Left ventricle myocardium inferior (tissue), 1 donor: ENCODE results near the gene KCTD13. TPM values are rescaled to one million over a fixed set of nuclear protein-coding genes. Genes with fewer than 3 reads are reported as not detected.
"Not testable (repeated sequence)": the region's sequence is repeated elsewhere in the genome, so short reads cannot be mapped to it uniquely, and the experiment has no call there.

Source experiments
- DNase-seq: peaks from one replicate; pipeline ENCODE4 v3.0.0-alpha.2; 2020
- H3K27ac ChIP-seq: fragments of 200-600 bp; replicated peaks from 2 replicates; pipeline ENCODE4 v1.8.0; 2021
- H3K27me3 ChIP-seq: fragments of 200-600 bp; 2 replicates; pipeline ENCODE4 v1.8.0; 2021; ENCODE audit warnings: low read depth
- H3K36me3 ChIP-seq: fragments of 200-600 bp; 2 replicates; pipeline ENCODE4 v1.8.0; 2021
- H3K4me1 ChIP-seq: fragments of 200-600 bp; 2 replicates; pipeline ENCODE4 v1.8.0; 2021
- H3K4me3 ChIP-seq: fragments of 200-600 bp; 2 replicates; pipeline ENCODE4 v1.8.0; 2021; ENCODE audit warnings: mild to moderate bottlenecking, moderate library complexity
- H3K9me3 ChIP-seq: fragments of 200-600 bp; replicated peaks from 2 replicates; pipeline ENCODE4 v1.8.0; 2021
- CTCF ChIP-seq: fragments of 200-600 bp; IDR thresholded peaks from 2 replicates; pipeline ENCODE4 v1.8.0; 2021; ENCODE audit warnings: antibody characterized with exemption, mild to moderate bottlenecking, borderline replicate concordance
- intact Hi-C: fragments of 100-400 bp; cut with micrococcal nuclease; formaldehyde crosslinking; loops from one replicate; pipeline ENCODE4 v1.11.0; 2022
- total RNA-seq: library from RNA; stranded (reverse); fragmentation: NEBNext Ultra II Directional; extraction: Animal tissue kit (Norgen Biotek cat#: 25700); gene quantifications from one replicate; pipeline ENCODE4 v1.2.1, GENCODE V29; 2021
- donor health status: DM: no; HTN: yes; CAD: no; lungs with severe emphysema.

Gene KCTD13
- total RNA-seq, 1 donor from 2014 or later, result 9.2 TPM

- Histone ChIP-seq H3K27ac (no peak overlapping the region), H3K4me1 (peaks cover 10% of the 10 kb centered on the region), H3K4me3 (peak overlapping the region; percentile 49), H3K27me3 (peaks cover 62% of the 10 kb centered on the region), H3K9me3 (no peaks in the 10 kb centered on the region), H3K36me3 (no peaks in the 10 kb centered on the region)
- TF ChIP-seq CTCF, result no peak
- DNase-seq, result no peak
- intact Hi-C loops, result no loop called here
Measured at GRCh38 chr16:29876594-29877249, 49.3 kb downstream of the KCTD13 start.

DNA sequence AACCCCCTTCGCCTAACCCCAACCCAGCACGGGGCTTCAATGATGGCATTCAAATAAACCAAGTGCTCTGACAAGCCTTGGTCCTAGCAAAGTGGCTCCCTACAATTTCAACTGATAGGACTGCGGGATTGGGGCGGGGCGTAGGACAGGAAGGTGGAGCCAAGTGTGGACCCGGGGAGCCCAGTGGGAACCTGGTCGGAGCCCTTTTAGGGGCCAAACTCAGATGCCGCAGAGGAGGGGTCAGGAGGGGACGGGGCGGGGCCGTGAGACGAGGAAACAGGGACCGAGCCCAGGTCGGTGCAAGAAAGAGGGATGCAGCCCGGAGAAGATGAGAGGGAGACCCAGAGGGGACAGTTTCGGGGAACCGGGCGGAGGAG, 49.8 kb downstream of the KCTD13 start:
- intact Hi-C loops, result no loop called here
- peak overlapping the region; percentile 49 for H3K4me3 ChIP-seq

GRCh38 chr16:29875206-29875605, 50.8 kb downstream of the KCTD13 start:
- Histone ChIP-seq H3K27ac (no peak overlapping the region), H3K36me3 (no peaks in the 10 kb centered on the region), H3K4me1 (peaks cover 10% of the 10 kb centered on the region), H3K9me3 (no peaks in the 10 kb centered on the region), H3K4me3 (no peak overlapping the region), H3K27me3 (peaks cover 57% of the 10 kb centered on the region)
- TF ChIP-seq CTCF, result no peak
- intact Hi-C loops, result no loop called here
- DNase-seq, result no peak

More for the DNA sequence above, 49.8 kb downstream of the KCTD13 start:
- Histone ChIP-seq H3K27ac (no peak overlapping the region), H3K9me3 (no peaks in the 10 kb centered on the region), H3K27me3 (peaks cover 62% of the 10 kb centered on the region), H3K4me1 (peaks cover 10% of the 10 kb centered on the region), H3K36me3 (no peaks in the 10 kb centered on the region)
- DNase-seq, result no peak
- TF ChIP-seq CTCF, result no peak

GRCh38 chr16:29873319-29873718, 52.7 kb downstream of the KCTD13 start:
- H3K27me3 ChIP-seq, result peaks cover 38% of the 10 kb centered on the region
- H3K4me3 ChIP-seq, result no peak overlapping the region
- no peaks in the 10 kb centered on the region for H3K9me3 ChIP-seq
- H3K4me1 ChIP-seq, result peaks cover 10% of the 10 kb centered on the region
- no peak for DNase-seq
- intact Hi-C loops, result no loop called here
- no peaks in the 10 kb centered on the region for H3K36me3 ChIP-seq
- TF ChIP-seq CTCF, result no peak
- H3K27ac ChIP-seq, result no peak overlapping the region

DNA sequence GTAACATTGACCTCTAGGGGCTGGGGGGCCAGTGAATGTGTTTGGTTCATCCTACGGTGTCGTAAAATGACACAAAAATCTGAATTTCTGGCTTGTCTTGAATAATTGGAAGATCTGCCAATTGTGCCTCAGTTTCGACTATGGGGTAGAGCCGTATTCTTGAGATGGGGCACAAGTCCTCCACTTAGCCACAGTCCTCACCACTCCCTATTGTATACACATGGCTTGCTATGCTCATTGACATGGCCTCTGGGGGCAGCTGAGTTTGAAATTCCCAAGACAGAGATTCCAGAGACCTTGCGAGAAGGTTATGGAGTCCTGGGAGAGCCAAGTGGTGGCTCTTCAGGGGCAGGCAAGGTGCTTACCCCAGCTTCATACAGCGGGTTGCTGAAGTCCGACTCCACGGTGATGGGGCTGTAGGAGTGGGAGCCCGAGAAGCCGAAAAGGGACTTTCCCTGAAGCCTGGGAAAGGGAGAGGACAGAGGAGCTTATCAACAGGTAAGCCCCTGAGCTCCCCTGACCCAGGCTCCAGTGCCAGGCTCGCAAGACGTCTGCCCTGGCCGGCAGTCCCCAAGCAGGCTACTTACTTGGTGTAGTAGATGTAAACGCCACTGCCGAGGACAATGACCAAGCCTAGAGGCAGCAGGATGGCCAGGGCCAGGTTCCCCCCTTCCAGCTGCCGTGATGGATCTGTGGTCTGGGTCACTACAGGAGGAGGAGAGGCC, 54.0 kb downstream of the KCTD13 start:
- intact Hi-C loops, result no loop called here

DNA sequence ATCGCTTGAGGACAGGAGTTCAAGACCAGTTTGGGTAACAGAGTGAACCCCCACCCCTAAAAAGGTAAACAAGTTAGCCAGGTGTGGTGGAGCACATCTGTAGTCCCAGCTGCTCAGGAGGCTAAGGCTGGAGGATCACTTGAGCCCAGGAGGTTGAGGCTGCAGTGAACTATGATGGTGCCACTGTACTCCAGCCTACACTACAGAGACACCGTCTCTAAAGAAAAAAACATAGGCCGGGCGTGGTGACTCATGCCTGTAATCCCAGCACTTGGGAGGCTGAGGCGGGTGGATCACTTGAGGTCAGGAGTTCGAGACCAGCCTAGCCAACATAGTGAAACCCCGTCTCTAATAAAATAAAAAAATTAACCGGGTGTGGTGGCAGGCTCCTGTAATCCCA, 57.0 kb downstream of the KCTD13 start:
- DNase-seq, H3K4me1 ChIP-seq, intact Hi-C loops, H3K36me3 ChIP-seq, H3K27me3 ChIP-seq, H3K9me3 ChIP-seq, H3K4me3 ChIP-seq, H3K27ac ChIP-seq: not testable (repeated sequence)

More for the DNA sequence above, 54.0 kb downstream of the KCTD13 start:
- TF ChIP-seq CTCF, result no peak
- no peak for DNase-seq
- Histone ChIP-seq H3K4me3 (no peak overlapping the region), H3K9me3 (no peaks in the 10 kb centered on the region), H3K4me1 (peaks cover 7% of the 10 kb centered on the region), H3K27me3 (peaks cover 25% of the 10 kb centered on the region), H3K27ac (no peak overlapping the region), H3K36me3 (no peaks in the 10 kb centered on the region)
